ES-I3 (cell line): Measurements from ENCODE around the gene GPRIN2.
"Not testable (repeated sequence)": the region's sequence is repeated elsewhere in the genome, so short reads cannot be mapped to it uniquely, and the experiment has no call there.

Experiments used
- H3K36me3 ChIP-seq: 2 replicates; pipeline ENCODE4 v1.6.1; 2013; ENCODE audit warnings: mild to moderate bottlenecking, low read length, control low read depth, moderate library complexity; ENCODE audit not compliant: insufficient read depth
- H3K4me1 ChIP-seq: 2 replicates; pipeline ENCODE4 v1.6.1; 2013; ENCODE audit warnings: mild to moderate bottlenecking, control low read depth, low read length; ENCODE audit not compliant: insufficient read depth
- H3K9ac ChIP-seq: 2 replicates; pipeline ENCODE4 v1.6.1; 2013; ENCODE audit warnings: low read depth, mild to moderate bottlenecking, low read length, moderate library complexity
- H3K9me3 ChIP-seq: 2 replicates; pipeline ENCODE4 v1.6.1; 2013; ENCODE audit warnings: mild to moderate bottlenecking, low read length, moderate library complexity; ENCODE audit not compliant: control insufficient read depth, insufficient read depth

GPRIN2 gene

GRCh38 chr10:46556515-46557318 lies at the start of gene GPRIN2:
TSS of gene GPRIN2 (minus strand) at chr10:46556658. CDS start at chr10:46550736, 5,922 bp downstream.
- Histone ChIP-seq H3K4me1 (peaks cover 6% of the 10 kb centered on the region), H3K9me3 (no peaks in the 10 kb centered on the region), H3K36me3 (no peaks in the 10 kb centered on the region), H3K9ac (peak within 1 kb of the TSS; percentile 77)

- H3K9ac ChIP-seq, H3K9me3 ChIP-seq, H3K36me3 ChIP-seq, H3K4me1 ChIP-seq: not testable (repeated sequence)
These were observed 44.1 kb upstream of the GPRIN2 start for GRCh38 chr10:46600516-46600915.

DNA sequence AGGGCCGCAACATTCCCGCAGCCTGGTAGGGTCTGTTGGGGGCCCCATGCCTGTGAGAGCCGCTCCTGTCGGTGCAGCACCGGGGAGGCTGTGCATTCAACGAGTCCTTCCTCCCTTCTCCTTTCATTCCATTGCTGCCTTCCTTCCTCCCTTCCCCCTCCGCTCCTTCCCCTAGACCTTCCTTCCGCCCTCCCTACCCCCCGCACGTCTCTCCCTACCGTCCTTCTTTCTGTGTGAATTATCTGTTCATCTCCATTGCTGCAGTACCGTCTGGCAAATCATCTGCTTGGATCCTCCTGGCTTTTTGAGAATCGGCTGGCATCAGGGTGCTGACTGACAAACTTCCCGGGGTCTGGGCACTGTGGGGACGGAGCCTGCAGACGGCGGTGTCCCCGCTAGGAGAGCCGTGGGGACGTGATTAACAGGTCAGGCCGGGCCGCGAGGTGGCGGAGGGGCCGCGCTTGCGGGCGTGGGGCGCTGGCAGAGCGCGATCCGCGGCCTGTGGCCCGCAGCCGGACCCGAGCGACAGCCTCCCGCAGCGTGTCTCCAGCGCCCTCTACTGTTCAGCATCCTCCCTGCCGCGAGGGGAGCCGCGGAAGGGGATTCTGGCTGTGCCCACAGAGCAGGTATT lies 41.3 kb upstream of the GPRIN2 start:
- H3K9ac ChIP-seq, result peak overlapping the region; percentile 33; the same call in 1 of the 2 replicates
- H3K36me3 ChIP-seq, H3K4me1 ChIP-seq, H3K9me3 ChIP-seq: not testable (repeated sequence)

- not testable (repeated sequence) for H3K9ac ChIP-seq, H3K4me1 ChIP-seq, H3K9me3 ChIP-seq, H3K36me3 ChIP-seq
These were observed 40.1 kb upstream of the GPRIN2 start for GRCh38 chr10:46596570-46596969.

DNA sequence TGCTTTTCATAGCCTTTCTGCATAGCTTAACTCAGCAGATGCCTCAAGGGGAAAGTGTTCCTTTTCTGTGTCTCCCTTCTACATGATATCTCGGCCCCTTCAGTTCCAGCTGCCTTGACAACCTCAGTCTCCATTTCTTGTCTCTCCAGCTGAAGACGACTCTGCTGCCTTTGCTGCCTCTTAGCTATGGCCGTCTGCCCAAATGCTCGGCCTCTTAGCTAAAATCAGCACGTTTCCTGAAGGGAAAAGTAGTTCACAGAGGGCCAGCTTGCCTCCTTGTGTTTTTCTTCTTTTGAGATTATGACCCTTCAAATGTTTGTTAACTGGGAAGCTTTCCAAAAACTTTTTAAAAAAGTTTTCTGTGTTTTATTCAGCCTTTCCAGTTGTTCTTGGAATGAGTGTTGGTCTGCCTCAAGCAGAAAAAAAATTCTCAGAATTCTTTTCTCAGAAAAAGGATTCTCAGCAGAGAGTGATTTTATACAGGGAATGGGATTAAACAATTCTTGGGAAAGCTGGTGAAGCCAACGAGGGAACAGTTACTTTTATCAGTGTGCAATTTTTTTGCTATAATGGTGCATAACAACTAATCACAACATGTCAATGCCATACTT lies 38.1 kb upstream of the GPRIN2 start:
- not testable (repeated sequence) for H3K9ac ChIP-seq, H3K36me3 ChIP-seq, H3K9me3 ChIP-seq, H3K4me1 ChIP-seq

- H3K9me3 ChIP-seq, H3K9ac ChIP-seq, H3K4me1 ChIP-seq, H3K36me3 ChIP-seq: not testable (repeated sequence)
These were observed 36.8 kb upstream of the GPRIN2 start for GRCh38 chr10:46593307-46593706.

GRCh38 chr10:46591053-46591452 lies 34.6 kb upstream of the GPRIN2 start:
- not testable (repeated sequence) for H3K36me3 ChIP-seq, H3K9me3 ChIP-seq, H3K4me1 ChIP-seq, H3K9ac ChIP-seq

DNA sequence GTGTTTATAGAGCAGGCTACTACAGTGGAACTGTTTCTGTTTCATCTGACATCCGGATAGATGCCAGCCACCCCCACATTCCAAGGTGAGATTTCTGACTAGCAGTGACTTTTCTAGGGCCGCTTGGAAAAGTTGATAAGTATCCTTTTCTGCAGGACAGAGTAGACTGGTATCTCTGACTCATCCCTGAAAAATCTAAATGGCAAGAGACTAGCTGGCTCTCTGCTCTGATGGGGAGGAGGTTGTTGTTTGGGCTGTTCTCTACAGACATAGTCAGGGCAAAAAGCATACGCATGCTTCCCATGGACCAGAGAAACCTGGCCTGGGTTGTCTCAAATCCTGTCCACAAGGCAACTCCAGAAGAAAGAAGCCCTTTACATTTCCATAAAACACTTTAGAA lies 33.1 kb upstream of the GPRIN2 start:
- not testable (repeated sequence) for H3K4me1 ChIP-seq, H3K9ac ChIP-seq, H3K9me3 ChIP-seq, H3K36me3 ChIP-seq

- not testable (repeated sequence) for H3K4me1 ChIP-seq, H3K9ac ChIP-seq, H3K36me3 ChIP-seq, H3K9me3 ChIP-seq
These were observed 31.8 kb upstream of the GPRIN2 start for GRCh38 chr10:46588221-46588620.

DNA sequence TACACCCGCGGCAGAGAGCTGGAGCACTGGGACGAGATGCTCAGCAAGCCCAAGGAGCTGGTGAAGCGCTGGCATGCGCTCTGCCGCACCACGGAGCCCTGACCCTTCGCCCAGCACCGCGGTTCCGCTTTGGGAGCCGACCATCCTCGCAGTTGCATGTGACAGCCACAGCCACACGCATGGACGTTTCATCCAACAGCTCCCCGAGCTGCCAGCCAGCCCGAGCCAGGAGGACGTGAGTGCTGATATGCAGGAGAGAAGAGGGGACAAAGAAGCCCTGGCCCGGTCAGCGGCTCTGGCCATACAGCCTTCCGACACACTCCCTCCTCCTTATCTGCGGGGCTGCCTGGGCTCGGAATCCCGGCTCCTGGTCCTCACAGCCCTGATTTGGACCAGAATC lies 31.1 kb upstream of the GPRIN2 start:
- not testable (repeated sequence) for H3K9me3 ChIP-seq, H3K9ac ChIP-seq, H3K36me3 ChIP-seq, H3K4me1 ChIP-seq

DNA sequence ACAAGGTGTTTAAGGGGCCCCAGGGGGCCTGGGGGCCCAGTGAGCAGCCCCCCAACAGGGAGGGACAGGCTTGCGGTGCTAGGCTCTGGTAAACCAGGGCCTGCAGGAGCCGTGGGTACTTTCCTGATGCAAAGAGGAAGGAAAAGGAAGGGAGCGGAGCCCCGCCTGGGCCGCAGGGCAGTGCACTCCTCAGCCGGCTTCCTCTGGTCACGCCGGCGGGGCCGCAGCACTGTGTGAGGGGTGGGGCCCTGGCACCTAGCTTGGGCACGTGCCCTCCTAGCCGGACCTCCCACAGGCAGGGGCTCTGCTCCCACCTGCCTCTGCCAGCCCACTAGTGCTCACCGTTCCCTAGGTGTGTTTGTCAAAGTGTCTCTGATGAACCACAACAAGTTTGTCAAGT lies 28.8 kb upstream of the GPRIN2 start:
- H3K9me3 ChIP-seq, H3K36me3 ChIP-seq, H3K9ac ChIP-seq, H3K4me1 ChIP-seq: not testable (repeated sequence)

DNA sequence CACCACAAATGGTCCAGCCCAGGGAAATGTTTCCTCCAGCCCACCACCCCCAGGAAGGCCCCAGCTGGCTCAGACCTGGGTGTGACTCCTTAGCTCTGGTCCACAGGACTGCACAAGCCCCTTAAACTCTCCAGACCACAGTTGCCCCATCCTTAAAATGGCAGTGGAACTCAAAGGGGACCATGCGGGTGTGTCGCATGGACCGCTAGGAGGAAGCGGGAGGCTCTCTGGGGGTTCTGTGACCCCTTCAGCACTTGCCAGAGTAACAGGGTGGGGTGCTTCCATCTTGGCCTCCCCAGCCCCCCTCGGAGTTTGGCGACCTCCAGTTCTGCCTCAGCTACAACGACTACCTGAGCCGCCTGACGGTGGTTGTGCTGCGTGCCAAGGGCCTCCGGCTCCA lies 27.7 kb upstream of the GPRIN2 start:
- not testable (repeated sequence) for H3K9me3 ChIP-seq

DNA sequence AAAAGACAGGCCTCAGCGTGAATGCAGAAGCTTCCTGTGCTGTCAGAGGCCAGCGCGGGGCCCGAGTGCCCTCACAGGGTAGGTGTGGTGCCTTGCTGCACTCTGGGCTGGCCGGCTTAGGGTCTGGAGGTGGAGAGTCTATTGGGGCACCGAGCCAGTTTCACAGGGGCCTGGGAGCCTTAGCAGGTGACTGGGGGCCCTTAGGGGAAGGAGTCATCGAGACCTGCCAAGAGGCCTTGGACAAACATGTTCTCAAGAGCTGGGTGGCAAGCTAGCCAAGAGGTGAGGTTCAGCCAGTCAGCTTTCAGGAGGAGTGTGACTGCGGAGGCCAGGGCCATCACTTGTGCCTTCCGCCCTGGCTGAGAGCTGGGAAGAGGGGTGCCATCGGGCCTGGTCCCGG lies 26.1 kb upstream of the GPRIN2 start:
- H3K9ac ChIP-seq, H3K4me1 ChIP-seq, H3K36me3 ChIP-seq, H3K9me3 ChIP-seq: not testable (repeated sequence)

More for the DNA sequence above, 27.7 kb upstream of the GPRIN2 start:
- not testable (repeated sequence) for H3K4me1 ChIP-seq, H3K36me3 ChIP-seq, H3K9ac ChIP-seq

GRCh38 chr10:46581997-46582396 lies 25.5 kb upstream of the GPRIN2 start:
- not testable (repeated sequence) for H3K9ac ChIP-seq, H3K9me3 ChIP-seq, H3K4me1 ChIP-seq, H3K36me3 ChIP-seq

GRCh38 chr10:46579378-46579777 lies 22.9 kb upstream of the GPRIN2 start:
- not testable (repeated sequence) for H3K4me1 ChIP-seq, H3K9ac ChIP-seq, H3K36me3 ChIP-seq, H3K9me3 ChIP-seq
